Esophagus squamous epithelium (tissue), 4 donors: ENCODE measurements around the gene TICRR.

Source experiments
- POLR2A ChIP-seq, 4 donors: fragments of 450-650 bp; IDR thresholded peaks; one replicate each; pipeline ENCODE4 v1.6.1; 2017; ENCODE audit warnings: antibody characterized with exemption in 4 of 4, mild to moderate bottlenecking in 4 of 4, moderate library complexity in 3 of 4
- TF ChIP-seq, protein P1 (sequence below), 6 experiments: fragments of 450-650 bp in 4 of 6; fragments of 200-600 bp in 2 of 6; sonication (generic) in 2 of 6; IDR thresholded peaks; one replicate each; pipeline ENCODE4 v1.5.1; 2016 to 2019; ENCODE audit warnings: antibody characterized with exemption in 6 of 6, mild to moderate bottlenecking in 4 of 6, moderate library complexity in 4 of 6

DNA sequence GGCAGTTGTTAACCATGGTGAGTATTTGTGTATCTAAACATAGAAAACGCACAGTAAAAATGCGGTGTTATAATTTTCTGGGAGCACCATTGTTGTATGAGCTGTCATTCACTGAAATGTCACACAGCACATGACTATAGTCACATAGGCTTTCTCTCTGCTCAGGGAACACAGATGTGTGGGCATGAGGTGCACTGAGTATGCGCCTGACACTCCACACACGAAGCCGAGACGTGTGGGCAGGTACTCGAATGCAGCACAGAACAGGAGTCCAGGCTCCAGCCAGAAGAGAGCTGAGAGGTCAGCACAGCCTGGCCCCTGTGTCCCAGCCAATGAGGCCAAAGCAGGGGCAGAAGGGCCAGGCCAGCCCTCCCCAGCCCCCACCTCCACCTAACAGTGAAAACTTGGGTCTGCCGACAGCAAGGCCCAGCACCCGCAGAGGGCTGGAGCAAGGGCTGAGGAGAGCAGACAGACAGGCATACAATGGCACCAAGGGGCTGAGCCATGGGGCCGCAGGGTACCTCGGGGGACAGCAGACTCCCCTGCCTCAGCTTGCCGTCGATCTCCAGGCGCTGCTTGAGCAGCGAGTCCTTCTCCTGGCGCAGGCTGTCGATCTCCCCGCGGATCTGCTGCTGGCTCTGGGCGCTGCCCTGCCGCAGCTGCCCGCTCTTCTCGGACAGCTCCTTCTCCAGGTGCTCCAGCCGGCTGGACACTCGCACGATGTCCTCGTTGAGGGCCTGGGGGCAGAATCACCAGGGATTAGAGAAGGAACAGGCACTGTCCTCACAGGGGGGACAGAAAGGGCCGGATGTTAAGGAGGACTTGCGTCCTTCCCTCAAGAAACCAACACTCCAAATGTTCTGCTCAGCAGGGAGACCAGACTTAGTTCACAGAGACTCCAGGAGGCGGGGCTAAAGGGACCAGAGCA, 56.0 kb downstream of the TICRR start:
- TF ChIP-seq, protein P1, sequence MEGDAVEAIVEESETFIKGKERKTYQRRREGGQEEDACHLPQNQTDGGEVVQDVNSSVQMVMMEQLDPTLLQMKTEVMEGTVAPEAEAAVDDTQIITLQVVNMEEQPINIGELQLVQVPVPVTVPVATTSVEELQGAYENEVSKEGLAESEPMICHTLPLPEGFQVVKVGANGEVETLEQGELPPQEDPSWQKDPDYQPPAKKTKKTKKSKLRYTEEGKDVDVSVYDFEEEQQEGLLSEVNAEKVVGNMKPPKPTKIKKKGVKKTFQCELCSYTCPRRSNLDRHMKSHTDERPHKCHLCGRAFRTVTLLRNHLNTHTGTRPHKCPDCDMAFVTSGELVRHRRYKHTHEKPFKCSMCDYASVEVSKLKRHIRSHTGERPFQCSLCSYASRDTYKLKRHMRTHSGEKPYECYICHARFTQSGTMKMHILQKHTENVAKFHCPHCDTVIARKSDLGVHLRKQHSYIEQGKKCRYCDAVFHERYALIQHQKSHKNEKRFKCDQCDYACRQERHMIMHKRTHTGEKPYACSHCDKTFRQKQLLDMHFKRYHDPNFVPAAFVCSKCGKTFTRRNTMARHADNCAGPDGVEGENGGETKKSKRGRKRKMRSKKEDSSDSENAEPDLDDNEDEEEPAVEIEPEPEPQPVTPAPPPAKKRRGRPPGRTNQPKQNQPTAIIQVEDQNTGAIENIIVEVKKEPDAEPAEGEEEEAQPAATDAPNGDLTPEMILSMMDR (IDR thresholded peaks at IDR 0.05), result no peak
- TF ChIP-seq POLR2A (IDR thresholded peaks at IDR 0.05), result no peak
